RWPE1 (cell line): ENCODE measurements around the gene CAMK1D.

Experiments used
- CTCF ChIA-PET: fragments of 350-600 bp; sonication (Branson Sonifier 250); formaldehyde crosslinking; extraction: SDS; loops from one replicate; lab custom pipeline; 2021; lab: Yijun Ruan, JAX
- POLR2A ChIA-PET: fragments of 400-600 bp; formaldehyde crosslinking; extraction: SDS; loops from one replicate; lab custom pipeline; 2020; ENCODE audit warnings: antibody characterized with exemption; ENCODE audit not compliant: low non-redundant PET; lab: Yijun Ruan, JAX
- DNase-seq: peaks from one replicate; pipeline ENCODE4 v3.0.0; 2012; ENCODE audit warnings: low spot score
- H3K27ac ChIP-seq: fragments of 450-650 bp; 2 replicates; pipeline ENCODE4 v1.5.1; 2017
- TF ChIP-seq, protein P1 (sequence below): fragments of 450-650 bp; conservative IDR thresholded peaks from 2 replicates; pipeline ENCODE4 v1.5.1; 2017; ENCODE audit warnings: low read depth, mild to moderate bottlenecking

Gene CAMK1D

DNA sequence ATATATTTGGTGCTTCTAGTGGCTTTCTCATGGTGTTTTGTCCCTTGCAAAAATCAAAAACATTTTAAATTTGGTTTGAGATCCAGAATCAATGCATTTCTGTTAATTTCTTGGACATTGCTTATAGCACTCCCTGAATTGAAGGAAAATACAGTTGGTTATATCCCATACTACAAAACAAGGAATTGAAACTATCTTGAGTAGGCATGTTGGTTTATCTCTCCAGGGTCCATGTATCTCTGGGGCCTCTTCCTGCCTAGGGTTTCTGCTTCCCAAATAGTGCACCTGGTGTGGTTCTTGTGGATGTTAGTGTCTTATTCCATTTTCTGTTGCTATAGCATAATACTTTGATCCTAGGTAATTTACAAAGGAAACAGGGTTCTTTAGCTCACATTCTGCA is 212.4 kb downstream of the CAMK1D start:
- CTCF ChIA-PET, result no interaction called here
- POLR2A ChIA-PET, result no interaction called here
- TF ChIP-seq, protein P1, sequence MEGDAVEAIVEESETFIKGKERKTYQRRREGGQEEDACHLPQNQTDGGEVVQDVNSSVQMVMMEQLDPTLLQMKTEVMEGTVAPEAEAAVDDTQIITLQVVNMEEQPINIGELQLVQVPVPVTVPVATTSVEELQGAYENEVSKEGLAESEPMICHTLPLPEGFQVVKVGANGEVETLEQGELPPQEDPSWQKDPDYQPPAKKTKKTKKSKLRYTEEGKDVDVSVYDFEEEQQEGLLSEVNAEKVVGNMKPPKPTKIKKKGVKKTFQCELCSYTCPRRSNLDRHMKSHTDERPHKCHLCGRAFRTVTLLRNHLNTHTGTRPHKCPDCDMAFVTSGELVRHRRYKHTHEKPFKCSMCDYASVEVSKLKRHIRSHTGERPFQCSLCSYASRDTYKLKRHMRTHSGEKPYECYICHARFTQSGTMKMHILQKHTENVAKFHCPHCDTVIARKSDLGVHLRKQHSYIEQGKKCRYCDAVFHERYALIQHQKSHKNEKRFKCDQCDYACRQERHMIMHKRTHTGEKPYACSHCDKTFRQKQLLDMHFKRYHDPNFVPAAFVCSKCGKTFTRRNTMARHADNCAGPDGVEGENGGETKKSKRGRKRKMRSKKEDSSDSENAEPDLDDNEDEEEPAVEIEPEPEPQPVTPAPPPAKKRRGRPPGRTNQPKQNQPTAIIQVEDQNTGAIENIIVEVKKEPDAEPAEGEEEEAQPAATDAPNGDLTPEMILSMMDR, result no peak
- H3K27ac ChIP-seq, result no peak overlapping the region
- DNase-seq, result no peak

DNA sequence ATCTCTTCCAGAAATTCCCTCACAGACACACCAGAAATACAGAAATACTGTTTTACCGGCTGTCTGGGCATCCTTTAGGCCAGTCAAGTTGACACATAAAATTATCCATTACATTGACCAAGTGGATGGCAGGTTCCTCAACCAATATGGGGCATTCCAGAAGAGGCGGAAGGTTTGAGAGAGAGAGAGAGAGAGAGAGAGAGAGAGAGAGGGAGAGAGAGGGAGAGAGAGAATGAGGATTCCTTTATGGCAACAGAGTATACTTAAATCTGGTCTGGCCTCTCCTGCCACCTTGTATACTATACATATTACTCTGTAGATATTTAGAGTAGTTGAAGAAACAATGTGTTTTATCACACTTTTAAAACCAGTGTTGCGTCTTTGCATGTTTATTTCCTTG is 214.1 kb downstream of the CAMK1D start:
- H3K27ac ChIP-seq, result no peak overlapping the region
- DNase-seq, result no peak
- TF ChIP-seq, protein P1, result no peak
- ChIA-PET POLR2A (no interaction called here), CTCF (no interaction called here)

DNA sequence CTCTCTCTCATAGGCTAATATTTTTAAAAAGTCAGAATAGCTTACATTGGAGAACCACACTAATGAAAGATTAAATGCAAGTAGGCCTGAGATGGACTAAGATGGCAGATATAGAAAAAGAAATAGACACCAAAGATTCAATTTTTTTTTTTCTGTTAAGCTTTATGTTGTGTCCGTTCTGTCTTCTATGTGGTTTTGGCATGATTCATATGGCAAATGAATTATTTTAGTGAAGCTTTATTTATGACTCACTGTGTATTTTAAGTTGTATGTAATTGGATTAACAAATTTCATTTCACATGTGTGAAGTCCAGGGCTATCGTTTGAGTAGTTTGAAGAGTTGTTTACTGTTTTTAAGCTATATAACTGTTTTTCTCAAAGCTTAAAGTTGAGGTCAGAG is 214.8 kb downstream of the CAMK1D start:
- ChIA-PET POLR2A (interaction anchor here (0.6 kb wide), 2 partner anchors 88 to 356 kb away, joined by 3 to 6 read pairs; no protein-coding TSS in a partner anchor), CTCF (interaction anchor here (0.6 to 0.9 kb wide), 2 partner anchors 147 to 457 kb away, joined by 3 to 4 read pairs; no protein-coding TSS in a partner anchor)
- no peak overlapping the region for H3K27ac ChIP-seq
- peak; percentile 24 for DNase-seq
- TF ChIP-seq, protein P1, result no peak

DNA sequence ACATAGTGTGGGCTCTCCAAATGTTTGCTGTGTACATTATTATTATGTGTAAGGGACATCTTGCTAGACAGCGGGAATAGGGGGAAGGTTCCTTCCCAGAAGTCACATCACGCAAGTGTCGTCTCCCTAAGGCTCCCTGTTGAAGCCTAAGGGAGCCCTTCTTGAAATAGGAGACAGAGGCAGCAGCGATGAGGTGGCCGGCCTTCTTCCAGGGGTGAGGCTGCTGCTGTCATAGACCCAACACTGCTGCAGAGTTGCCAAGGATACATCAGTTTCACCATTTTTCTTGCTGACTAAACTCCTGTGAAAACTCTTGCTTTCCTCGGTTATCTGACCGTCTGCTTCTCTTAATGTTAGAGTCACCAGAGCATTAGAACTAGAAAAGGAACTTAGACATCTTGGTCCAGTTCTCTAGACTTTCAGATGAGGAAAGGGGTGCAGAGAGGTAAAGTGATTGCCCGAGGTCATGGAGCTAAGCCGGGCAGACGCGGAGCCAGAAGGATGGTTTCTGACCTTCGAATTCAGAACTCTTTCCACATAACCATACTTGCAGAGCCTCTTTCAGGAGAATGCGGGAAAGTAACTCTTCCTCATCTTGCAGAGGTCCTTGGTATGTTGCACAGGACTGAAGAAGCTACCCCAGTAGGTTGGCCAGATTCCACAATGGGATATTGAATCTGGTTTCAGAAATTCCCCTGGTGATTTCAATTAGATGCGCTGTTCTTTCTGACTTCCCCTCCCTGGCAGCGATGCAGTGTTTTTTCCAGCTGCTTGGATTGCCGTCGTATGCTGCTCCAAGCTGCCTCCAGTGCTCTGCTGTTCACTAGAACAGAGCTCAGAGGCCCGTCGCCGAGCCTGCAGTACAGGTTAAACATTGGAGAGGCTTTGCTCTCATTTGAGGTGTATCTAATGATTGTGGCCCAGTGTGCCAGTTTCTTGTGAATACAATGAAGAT is 217.1 kb downstream of the CAMK1D start:
- no peak overlapping the region for H3K27ac ChIP-seq
- no peak for DNase-seq
- POLR2A ChIA-PET, result no interaction called here
- TF ChIP-seq, protein P1, result no peak
- CTCF ChIA-PET, result interaction anchor here (0.6 kb wide), 1 partner anchor 352 kb away, joined by 5 read pairs; no protein-coding TSS in a partner anchor

DNA sequence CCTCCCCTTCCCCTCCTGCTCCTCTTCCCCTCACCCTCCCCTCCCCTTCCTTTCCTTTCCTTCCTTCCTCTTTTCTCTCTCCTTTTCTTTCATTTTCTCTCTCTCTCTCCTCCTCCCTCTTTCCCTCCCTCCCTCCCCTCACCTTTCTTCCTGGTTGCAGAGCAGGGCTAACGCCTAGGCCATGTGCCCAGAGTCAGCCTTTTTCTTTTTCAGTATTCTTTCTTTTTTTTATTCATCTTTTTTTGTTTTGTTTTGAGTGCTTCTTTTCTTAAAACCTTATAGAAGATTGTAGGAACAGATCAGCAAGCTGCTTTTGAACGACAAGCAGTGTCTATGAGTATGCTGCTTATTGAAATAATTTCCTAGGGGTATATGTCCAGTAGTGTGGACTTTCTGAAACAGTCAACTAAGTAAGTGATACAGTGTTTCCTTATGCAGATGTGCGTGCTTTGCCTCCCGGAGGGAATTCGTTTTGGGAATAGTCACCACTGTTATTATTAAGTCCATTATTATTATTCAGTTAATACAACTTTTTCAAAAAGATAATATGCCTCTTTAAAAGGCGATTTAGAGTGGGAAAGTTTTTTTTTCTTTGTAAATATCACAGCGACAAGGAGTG is 219.2 kb downstream of the CAMK1D start:
- POLR2A ChIA-PET, result no interaction called here
- TF ChIP-seq, protein P1, result no peak
- CTCF ChIA-PET, result no interaction called here
- no peak overlapping the region for H3K27ac ChIP-seq
- no peak for DNase-seq

DNA sequence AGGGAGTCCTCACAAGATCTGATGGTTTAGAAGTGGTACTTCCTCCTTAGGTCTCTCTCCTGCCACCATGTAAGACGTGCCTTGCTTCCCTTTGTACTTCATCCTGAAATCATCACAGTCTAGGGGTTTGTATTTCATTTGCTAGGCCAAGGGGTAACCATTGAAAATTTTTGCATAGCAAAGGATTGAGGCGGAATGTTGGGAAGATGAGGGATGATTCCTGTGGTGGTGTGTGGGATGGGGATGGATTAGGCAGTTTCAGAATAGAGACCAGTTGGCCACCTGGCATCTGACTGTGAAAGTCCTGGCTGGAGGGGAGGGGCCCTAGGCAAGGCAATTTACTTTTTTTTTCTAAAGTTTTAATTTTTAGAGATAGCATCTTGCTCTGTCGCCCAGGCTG is 222.9 kb downstream of the CAMK1D start:
- DNase-seq, result no peak
- TF ChIP-seq, protein P1, result no peak
- ChIA-PET CTCF (no interaction called here), POLR2A (no interaction called here)
- no peak overlapping the region for H3K27ac ChIP-seq
